GM18909 (cell line): ENCODE measurements around the gene MAGI3.
"Not testable (repeated sequence)": the region's sequence is repeated elsewhere in the genome, so short reads cannot be mapped to it uniquely, and the experiment has no call there.

ENCODE experiments used
- ATAC-seq: cut with Tn5 transposase; IDR thresholded peaks from one replicate; pipeline ENCODE4 v1.9.1; 2021; ENCODE audit warnings: mild to moderate bottlenecking; ENCODE audit not compliant: unreplicated experiment, poor library complexity

MAGI3 gene

DNA sequence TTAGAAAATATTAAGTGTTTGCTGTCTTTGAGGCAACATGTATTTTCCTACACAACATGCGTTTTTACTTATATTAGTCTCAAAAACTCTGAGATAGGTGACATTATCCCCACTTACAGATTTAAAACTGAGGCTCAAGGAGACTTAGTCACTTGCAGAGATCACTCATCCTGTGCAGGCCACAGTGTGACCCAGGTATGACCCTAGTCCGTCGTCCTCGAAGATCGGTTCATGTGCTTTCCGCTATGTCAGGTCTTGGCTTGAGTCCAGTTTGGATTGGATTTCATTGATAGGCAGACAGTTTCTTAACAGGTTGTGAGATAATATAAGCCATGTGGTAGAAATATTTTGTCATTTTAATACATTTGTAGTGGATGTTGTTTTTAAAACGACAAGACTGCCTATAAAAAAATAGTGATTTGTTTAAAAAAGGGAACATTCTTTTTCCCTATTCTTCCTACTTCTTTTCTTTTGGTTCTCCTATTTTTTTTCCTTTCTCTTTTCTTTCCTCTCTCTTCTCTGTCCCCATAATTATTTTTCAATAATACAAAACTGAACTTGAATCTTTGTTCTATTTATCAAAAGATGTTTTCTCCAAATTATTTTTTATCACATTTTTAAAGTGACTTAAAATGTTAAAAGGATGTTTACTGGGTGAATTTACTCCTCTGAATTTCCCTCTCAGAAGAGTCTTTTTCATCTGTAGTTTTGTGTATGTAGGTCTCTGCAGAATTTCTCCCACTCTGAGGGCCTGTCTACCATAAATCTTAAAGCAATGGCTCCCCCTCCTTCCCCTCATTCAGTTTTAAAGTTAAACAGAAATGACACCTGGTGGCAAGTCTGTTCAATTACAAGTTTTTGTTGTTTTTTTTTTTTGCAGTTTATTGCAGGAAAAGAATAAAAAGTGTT lies 287.2 kb downstream of the MAGI3 start:
- no peak for ATAC-seq

DNA sequence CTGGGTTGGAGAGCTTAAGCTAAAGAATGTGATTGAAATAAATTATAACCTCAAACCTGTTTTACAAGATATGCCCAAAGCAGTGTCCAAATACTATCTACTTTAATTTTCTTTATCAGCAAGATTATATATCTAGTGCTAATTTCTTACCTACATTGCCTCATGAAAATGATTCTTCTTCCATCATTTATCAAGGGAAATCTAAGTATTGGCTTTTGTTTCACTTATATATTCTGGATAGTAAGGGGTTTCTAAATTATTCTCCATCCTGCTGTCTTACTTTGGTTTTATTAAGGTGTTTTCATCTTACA lies 287.8 kb downstream of the MAGI3 start:
- no peak for ATAC-seq

DNA sequence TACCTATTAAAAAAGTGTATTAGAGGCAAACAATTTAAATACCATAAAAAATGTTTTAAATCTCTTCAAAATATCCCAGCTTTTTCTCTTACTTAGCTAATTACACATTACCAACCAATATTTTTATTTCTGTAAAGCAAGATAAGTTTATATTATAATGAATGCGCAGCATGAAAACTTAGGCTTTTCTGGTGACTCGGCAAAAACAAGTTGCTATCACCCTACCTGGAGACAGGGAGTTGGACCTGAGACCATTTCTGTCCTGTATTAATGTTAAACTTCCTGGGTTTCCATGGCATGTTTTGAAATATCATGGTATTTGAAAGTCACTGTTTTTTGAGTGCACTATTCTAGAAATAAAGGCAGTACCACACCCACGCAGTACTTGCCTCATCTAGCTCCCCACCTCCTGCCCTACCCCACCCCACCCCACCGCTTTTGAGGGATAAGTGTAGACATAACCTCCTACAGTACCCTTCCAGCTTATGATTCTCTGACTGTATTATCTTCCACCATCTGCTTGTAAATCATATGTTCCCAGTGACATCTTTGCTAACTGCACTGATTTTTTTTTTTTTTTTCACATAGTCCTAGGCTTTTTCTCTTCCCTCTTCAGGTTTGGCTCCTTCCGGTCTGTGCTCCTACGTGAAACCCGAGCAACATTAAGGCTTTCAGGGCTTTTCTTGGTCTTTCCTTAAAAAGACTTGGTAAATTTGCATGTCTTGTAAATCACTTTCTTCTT lies 291.5 kb downstream of the MAGI3 start:
- ATAC-seq, result no peak

DNA sequence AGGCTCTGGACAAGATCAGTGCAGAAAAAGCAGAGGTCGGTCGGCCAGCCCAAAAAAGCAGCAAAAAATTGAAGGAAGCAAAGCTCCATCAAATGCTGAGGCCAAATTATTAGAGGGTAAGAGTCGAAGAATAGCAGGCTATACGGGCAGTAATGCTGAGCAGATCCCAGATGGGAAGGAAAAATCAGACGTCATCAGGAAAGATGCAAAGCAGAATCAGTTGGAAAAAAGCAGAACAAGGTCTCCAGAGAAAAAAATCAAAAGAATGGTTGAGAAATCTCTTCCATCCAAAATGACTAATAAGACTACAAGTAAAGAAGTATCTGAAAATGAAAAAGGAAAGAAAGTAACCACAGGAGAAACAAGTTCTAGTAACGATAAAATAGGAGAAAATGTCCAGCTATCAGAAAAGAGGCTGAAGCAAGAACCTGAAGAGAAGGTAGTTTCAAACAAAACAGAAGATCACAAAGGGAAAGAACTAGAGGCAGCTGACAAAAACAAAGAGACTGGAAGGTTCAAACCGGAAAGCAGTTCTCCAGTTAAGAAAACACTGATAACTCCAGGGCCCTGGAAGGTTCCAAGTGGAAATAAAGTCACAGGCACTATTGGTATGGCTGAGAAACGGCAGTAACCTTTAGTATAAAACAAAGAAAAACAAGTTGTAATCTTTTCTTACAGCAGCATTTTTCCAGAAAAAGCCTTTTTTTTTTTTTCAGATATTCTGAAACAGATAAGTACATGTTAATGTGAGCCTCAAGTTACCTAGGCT lies 293.3 kb downstream of the MAGI3 start:
- no peak for ATAC-seq

DNA sequence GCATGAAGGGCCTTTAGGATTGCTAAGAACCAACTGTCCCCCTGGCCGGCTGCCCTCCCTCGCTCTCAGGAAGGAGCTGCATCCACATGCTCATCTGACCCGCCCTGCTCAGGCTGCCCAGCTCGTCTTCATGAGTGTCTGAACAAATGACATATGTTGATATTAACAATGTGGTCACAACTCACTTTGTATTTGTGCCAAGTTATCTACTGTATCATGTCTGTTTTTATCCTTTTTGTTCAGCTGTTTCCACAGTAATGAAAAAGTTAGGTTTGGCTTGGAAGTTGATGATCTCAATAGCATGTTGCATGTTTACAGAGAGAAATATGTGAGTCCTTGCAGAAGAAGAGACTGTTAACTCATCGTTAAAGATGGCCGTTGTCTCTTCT lies 293.8 kb downstream of the MAGI3 start:
- ATAC-seq, result no peak

DNA sequence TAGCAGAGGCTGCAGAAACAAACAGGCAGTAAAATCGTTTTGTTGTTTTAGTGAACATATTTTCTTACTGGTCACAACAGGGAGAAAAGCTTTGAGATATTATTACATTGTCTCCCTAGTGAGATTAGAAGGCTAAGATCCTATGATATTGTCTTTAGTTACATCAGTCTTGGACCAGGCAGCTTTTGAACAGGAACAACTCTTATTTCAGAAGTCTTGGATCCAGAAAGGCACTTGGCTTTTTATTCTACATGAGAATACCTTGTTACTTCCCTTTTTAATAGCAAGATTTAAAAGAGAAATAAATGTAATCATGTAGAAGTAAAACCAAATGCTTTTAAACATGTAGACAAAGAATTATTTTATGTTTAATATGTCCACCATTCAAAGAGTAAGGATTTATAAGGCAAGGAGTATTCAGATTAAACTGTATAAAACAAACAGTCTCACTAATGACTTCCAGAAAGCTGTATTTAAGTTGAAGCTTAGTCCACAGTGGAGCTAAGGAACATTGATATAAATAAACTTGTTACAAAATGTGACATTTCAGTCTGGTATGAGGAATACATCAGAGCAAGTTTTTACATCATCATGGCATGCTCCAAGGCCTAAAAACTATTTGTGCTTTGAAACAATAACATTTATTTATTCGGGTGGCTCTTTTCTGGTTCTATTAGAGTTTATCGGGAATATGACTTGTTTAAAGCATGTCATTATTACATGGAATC lies 296.7 kb downstream of the MAGI3 start:
- ATAC-seq, result no peak

DNA sequence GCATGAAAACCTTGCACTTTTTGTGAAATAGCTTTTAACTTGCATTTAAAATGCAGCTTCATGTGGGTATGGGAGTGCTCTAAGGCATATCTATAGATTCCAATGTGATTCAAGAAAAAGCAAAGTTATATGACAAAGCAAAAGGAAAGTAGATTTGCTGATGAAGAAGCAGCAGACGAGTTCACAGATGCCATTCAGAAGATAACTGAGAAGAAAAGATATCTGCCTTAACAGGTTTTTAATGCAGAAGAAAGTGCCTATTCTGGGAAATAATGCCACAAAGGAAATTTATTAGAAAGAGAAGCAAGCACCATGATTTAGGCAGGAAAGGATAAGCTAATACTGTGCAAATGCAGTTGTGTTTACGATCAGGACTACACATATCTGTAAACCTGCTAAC lies 300.9 kb downstream of the MAGI3 start:
- no peak for ATAC-seq

DNA sequence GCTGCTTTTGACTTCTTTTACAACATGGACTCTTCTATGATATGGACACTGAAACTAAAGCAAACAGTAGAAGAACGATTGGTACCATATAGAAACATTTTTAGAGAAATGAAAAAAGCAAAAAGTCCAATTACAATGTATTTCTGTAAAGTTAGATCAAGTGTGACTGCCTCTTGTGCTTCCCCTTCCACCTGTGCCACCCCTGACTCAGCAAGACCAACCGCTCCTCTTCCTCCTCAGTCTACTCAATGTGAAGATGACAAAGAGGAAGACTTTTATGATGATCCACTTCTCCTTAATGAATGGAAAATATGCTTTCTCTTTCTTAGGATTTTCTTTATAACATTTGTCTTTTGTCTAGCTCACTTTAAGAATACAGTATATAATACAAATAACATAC lies 302.0 kb downstream of the MAGI3 start:
- no peak for ATAC-seq

DNA sequence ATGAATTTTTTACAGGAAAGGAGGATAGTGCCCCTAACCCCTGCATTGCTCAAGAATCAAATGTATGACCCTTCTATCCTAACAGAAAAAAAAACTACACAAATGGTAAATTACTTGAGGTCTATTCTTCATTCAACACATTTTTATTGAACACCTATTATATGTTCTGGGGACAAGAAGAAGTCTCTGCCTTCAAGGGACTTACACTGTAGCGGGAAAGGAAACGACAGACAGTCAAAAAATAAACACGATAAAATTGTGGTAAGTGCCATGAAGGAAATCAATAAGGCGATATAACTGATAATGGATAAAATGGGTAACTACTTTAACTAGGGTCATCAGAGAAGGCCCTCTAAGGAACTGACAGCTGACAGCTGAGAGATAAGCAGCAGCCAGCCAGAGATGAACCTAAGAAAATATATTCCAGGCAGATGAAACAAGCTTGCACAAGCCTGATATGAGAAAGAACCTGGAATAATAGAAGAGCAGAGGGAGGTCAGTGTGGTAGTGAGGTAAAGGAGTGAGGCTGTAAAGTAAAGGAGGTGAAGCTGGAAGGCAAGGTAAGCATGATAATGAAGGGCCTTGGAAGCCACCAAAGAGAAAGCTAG lies 302.6 kb downstream of the MAGI3 start:
- no peak for ATAC-seq

DNA sequence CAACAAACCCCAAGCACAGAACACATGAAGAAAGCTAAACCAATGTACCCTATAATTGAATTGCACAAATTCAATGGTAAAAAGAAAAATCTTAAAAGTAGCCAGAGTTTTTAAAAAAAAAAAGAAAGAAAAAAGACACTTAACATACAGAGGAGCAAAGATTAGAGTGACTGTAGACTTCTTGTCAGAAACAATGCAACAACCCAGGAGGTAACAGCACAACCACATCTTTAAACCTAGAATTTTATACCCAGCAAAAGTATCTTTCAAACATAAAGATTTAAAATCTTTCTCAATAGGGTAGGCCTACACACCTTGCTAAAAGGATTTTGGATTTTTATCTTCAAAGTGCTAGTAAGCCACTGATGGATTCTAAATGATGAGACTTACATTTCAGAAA lies 304.6 kb downstream of the MAGI3 start:
- ATAC-seq, result no peak

DNA sequence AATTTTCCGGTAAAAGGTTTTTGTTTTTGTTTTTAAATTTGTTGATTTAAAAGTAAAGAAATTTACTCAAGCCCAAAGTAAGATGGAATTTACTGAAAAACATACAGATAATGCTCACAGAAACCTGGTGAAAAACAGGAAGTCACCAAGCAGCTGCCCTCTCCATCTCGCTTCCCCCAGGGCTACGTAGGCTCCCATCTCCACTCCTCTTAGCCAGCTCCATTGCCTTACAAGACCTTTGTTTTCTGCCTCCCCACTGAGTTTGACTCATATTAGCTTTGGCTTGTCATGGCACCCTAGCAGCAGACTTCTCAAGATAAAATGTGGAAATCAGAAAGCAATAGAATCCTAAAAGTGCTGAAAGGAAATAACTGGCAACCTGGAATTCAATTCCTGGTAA lies 311.1 kb downstream of the MAGI3 start:
- no peak for ATAC-seq

DNA sequence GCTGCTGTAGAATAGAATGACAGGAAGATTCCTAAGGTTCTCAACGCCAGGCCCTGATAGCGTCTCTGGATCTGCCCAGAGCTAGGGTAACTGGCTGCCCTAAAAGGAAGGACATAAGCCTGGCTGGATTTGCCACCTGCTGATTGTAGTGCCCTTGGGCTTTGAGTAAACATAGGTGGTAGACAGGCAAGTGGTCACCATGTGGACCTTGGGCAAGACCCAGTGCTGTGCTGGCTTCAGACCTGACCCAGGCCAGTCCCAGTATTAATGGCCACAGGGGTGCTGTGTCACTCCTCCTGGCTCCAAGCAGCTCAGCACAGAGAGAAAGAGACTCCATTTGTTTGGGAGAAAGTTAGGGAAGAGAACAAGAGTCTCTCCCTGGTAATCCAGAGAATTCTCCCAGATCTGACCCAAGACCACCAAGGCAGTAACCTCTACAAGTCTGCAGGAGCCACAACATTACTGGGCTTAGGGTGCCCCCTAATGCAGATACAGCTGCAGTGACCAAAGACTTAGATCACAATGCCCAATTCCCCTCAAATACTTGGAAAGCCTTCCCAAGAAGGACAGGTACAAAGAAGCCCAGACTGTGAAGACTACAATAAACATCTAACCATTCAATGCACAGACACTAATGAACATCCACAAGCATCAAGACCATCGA lies 324.4 kb downstream of the MAGI3 start:
- no peak for ATAC-seq

DNA sequence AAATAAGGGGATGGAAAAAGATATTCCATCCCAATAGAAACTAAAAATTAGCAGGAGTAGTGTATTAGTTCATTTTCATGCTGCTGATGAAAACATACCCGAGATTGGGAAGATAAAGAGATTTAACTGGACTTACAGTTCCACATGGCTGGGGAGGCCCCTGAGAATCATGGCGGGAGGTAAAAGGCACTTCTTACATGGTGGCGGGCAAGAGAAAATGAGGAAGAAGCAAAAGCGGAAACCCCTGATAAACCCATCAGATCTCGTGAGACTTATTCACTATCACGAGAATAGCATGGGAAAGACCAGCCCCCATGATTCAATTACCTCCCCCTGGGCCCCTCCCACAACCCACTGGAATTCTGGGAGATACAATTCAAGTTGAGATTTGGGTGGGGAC lies 327.2 kb downstream of the MAGI3 start:
- not testable (repeated sequence) for ATAC-seq

DNA sequence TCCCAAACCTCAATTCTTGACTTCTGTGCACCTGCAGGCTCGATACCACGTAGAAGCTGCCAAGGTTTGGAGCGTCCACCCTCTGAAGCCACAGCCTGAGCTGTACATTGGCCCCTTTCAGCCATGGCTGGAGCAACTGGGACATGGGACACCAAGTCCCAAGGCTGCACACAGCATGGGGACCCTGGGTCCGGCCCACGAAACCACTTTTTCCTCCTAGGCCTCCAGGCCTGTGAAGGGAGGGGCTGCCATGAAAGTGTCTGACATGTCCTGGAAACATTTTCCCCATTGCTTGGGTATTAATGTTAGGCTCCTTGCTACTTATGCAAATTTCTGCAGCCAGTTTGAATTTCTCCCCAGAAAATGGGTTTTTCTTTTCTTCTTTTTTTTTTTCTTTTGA lies 328.3 kb downstream of the MAGI3 start:
- not testable (repeated sequence) for ATAC-seq

DNA sequence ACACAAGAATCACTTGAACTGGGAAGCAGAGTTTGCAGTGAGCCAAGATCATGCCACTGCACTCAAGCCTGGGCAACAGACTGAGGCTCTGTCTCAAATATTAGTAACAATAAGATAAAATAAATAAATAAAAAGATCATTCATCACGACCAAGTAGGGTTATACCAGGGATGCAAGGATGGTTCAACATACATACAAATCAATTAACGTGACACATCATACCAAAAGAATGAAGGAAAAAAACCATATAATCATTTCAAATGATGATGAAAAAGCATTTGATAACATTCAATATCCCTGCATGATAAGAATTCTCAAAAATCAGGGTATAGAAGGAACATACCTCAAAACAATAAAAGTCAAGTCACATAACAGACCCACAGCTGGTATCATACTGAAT lies 330.7 kb downstream of the MAGI3 start:
- ATAC-seq, result no peak

DNA sequence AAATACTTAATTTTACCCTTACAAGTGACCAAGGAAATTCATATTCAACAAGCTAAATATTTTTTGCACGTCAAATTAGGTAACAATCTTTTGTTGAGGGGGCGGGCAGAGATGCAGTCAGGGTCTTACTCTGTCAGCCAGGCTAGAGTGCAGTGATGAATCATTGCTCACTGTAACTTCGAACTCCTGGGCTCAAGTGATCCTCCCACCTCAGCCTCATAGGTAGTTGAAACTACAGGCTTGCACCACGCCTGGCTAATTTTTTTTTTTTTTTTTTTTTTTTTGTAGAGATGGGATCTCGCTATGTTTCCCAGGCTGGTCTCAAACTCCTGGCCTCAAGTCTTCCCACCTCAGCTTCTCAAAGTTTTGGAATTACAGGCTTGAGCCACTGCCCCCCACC lies 342.5 kb downstream of the MAGI3 start:
- no peak for ATAC-seq

DNA sequence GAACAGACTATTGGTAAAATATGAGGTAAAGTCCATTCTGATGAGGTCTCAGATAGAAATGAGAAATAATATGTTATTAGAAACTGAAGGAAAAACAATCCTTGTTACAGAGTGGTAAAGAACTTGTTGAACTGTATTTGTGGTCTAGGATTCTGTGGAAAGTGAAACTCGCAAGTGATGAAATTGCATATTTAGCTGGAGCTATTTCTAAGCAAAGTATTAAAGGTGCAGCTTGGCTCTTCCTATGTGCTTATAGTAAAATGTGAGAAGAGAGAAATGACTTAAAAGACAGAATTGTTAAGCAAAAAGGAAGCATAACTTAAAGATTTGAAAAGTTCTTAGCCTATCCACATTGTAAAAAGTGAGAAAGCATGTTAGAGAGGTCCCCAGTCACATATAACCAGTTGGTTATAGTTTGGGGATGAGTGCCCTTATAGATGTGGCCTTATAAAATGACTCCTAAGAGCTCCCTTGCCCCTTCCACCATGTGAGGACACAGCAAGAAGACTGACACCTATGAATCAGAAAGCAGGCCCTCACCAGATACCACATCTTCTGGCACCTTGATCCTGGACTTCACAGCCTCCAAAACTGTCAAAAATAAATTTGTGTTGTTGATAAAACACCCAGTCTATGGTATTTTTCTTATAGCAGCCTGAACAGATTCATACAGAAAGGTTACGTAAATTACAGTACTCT lies 344.2 kb downstream of the MAGI3 start:
- no peak for ATAC-seq
